Suprapubic skin (tissue), 4 donors: ENCODE data around the gene PCDHGC4. TPM values are rescaled to one million over a fixed set of nuclear protein-coding genes. Genes with fewer than 3 reads are reported as not detected.

Source experiments
- DNase-seq, 2 donors: peaks; one replicate each; pipeline ENCODE4 v3.0.0-alpha.2; 2019; ENCODE audit warnings: low spot score in 2 of 2
- H3K27ac ChIP-seq: fragments of 200-600 bp; sonication (generic); one replicate; pipeline ENCODE4 v1.5.1; 2019
- H3K27me3 ChIP-seq: fragments of 200-600 bp; sonication (generic); one replicate; pipeline ENCODE4 v1.5.1; 2019
- H3K36me3 ChIP-seq: fragments of 200-600 bp; sonication (generic); one replicate; pipeline ENCODE4 v1.5.1; 2019
- H3K4me1 ChIP-seq: fragments of 200-600 bp; sonication (generic); one replicate; pipeline ENCODE4 v1.5.1; 2019
- H3K4me3 ChIP-seq: fragments of 200-600 bp; sonication (generic); one replicate; pipeline ENCODE4 v1.5.1; 2019; ENCODE audit warnings: mild to moderate bottlenecking
- H3K9me3 ChIP-seq: fragments of 200-600 bp; sonication (generic); one replicate; pipeline ENCODE4 v1.5.1; 2019
- CTCF ChIP-seq, 2 donors: fragments of 200-600 bp in 1 of 2; fragments of 450-650 bp in 1 of 2; sonication (generic) in 1 of 2; IDR thresholded peaks; one replicate each; pipeline ENCODE4 v1.5.1; 2016 to 2019; ENCODE audit warnings: antibody characterized with exemption in 2 of 2, mild to moderate bottlenecking in 1 of 2, moderate library complexity in 1 of 2
- EP300 ChIP-seq: sonication (generic); formaldehyde crosslinking; IDR thresholded peaks from one replicate; pipeline ENCODE4 v1.6.1; 2017; ENCODE audit warnings: antibody characterized with exemption
- POLR2A ChIP-seq, 2 donors: fragments of 450-650 bp; IDR thresholded peaks; one replicate each; pipeline ENCODE4 v1.6.1; 2017; ENCODE audit warnings: antibody characterized with exemption in 2 of 2, mild to moderate bottlenecking in 2 of 2, moderate library complexity in 2 of 2
- POLR2AphosphoS5 ChIP-seq, 3 donors: sonication (generic); formaldehyde crosslinking; IDR thresholded peaks; one replicate each; pipeline ENCODE4 v1.6.1; 2017; ENCODE audit warnings: antibody characterized with exemption in 3 of 3
- WGBS: methylation state at CpG from one replicate; pipeline ENCODE4 v1.1.5; 2018; 5-methylcytosine and 5-hydroxymethylcytosine counted together
- total RNA-seq, 4 donors: library from RNA; depleted of rRNA; stranded (reverse); fragments of >200 nt; gene quantifications; one replicate each; pipeline ENCODE4 v1.1.0, GENCODE V29; 2016

PCDHGC4 gene
- total RNA-seq, 4 donors from 2014 or later, result 2.7 to 30.6 (median 15.0) TPM

DNA sequence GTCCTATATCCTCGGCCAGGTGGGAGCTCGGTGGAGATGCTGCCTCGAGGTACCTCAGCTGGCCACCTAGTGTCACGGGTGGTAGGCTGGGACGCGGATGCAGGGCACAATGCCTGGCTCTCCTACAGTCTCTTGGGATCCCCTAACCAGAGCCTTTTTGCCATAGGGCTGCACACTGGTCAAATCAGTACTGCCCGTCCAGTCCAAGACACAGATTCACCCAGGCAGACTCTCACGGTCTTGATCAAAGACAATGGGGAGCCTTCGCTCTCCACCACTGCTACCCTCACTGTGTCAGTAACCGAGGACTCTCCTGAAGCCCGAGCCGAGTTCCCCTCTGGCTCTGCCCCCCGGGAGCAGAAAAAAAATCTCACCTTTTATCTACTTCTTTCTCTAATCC is 7.0 kb upstream of the PCDHGC4 start:
- H3K27ac ChIP-seq, result no peak overlapping the region
- WGBS, result 35% methylated on average over 5 of the region's 13 CpGs
- H3K4me1 ChIP-seq, result peaks cover 48% of the 10 kb centered on the region
- no peak for TF ChIP-seq EP300
- TF ChIP-seq CTCF (IDR thresholded peaks at IDR 0.05), result no peak
- no peak for TF ChIP-seq POLR2AphosphoS5 (IDR thresholded peaks at IDR 0.05)
- TF ChIP-seq POLR2A (IDR thresholded peaks at IDR 0.05), result no peak
- H3K27me3 ChIP-seq, result no peaks in the 10 kb centered on the region
- peak overlapping the region; percentile 80 for H3K4me3 ChIP-seq
- DNase-seq, result no peak
- no peaks in the 10 kb centered on the region for H3K9me3 ChIP-seq
- no peaks in the 10 kb centered on the region for H3K36me3 ChIP-seq

DNA sequence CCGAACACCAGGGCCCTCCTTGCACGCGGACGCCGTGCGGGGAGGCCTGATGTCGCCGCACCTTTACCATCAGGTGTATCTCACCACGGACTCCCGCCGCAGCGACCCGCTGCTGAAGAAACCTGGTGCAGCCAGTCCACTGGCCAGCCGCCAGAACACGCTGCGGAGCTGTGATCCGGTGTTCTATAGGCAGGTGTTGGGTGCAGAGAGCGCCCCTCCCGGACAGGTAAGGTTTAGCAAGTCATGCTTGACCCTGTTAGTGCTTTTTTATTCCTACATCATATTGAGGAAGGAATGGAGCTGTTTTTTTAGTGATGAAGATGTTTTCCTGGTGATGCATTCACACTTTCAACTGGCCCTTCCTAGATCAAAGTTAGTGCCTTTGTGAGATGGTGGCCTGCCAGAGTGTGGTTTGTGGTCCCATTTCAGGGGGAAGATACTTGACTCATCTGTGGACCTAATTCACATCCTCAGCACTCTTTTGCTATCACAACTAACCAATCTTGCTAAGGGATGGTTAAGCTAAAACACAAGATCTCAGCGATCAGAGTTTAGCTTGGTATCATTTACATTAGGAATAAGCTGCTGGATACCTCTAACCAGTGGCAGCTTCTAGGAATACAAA is 6.4 kb upstream of the PCDHGC4 start:
- 20% methylated on average over 19 of the region's 20 CpGs for WGBS
- Histone ChIP-seq H3K27ac (no peak overlapping the region), H3K36me3 (no peaks in the 10 kb centered on the region), H3K27me3 (no peaks in the 10 kb centered on the region), H3K4me3 (peak overlapping the region; percentile 80), H3K9me3 (no peaks in the 10 kb centered on the region), H3K4me1 (peaks cover 49% of the 10 kb centered on the region)
- TF ChIP-seq EP300 (no peak), POLR2A (IDR thresholded peaks at IDR 0.05) (no peak), CTCF (IDR thresholded peaks at IDR 0.05) (peak in 1 of 2 donors; percentile 53)
- DNase-seq, result no peak

DNA sequence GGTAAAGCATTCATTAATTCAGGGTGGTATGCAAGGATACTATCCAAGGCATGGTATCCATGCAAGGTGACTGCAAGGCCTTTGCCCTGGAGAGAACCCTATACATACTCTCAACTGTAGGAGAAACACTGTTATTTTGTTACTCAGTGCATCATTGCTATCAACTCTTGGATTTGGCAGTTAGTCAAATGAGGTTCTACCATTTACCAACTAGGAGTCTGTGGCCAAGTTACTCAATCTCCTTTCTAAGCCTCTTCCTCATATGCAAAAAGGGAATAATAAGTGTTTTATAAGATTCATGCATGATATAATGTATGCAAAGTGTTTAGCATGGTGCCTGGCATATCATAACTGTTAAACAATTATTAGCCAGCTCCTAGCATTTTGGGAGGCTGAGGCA is 5.1 kb upstream of the PCDHGC4 start:
- no peaks in the 10 kb centered on the region for H3K36me3 ChIP-seq
- no peak overlapping the region for H3K27ac ChIP-seq
- H3K27me3 ChIP-seq, result no peaks in the 10 kb centered on the region
- no peak for TF ChIP-seq POLR2AphosphoS5 (IDR thresholded peaks at IDR 0.05)
- no peak for TF ChIP-seq POLR2A (IDR thresholded peaks at IDR 0.05)
- TF ChIP-seq EP300, result no peak
- TF ChIP-seq CTCF (IDR thresholded peaks at IDR 0.05), result no peak
- H3K4me3 ChIP-seq, result peak overlapping the region; percentile 80
- DNase-seq, result no peak
- peaks cover 63% of the 10 kb centered on the region for H3K4me1 ChIP-seq
- no peaks in the 10 kb centered on the region for H3K9me3 ChIP-seq

DNA sequence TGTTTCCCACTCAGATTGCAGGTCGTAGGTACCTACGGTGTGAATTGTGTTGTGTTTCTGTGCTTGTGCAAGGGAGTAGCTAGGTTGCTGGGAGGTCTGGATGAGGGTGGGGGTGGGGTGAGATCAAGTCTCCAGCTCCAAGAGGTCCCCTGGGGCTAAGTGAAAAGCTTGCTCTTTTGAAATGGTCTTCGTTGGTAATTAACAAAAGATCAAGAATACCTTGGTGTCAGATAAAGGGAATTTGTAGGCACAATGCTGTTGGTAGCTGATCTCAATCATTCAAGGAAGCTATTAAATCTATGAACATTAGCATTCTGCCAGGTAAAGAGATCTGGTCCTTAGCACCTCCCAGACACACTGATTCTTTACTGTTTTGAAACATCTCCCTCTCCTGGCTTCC is 928 bp upstream of the PCDHGC4 start:
- Histone ChIP-seq H3K27me3 (no peaks in the 10 kb centered on the region), H3K27ac (no peak overlapping the region), H3K9me3 (no peaks in the 10 kb centered on the region), H3K4me3 (no peak overlapping the region), H3K4me1 (peaks cover 44% of the 10 kb centered on the region), H3K36me3 (peaks cover 8% of the 10 kb centered on the region)
- TF ChIP-seq POLR2AphosphoS5 (IDR thresholded peaks at IDR 0.05) (no peak), EP300 (no peak), POLR2A (IDR thresholded peaks at IDR 0.05) (no peak), CTCF (IDR thresholded peaks at IDR 0.05) (no peak)
- 42% methylated on average over 3 of the region's 3 CpGs for WGBS
- no peak for DNase-seq

GRCh38 chr5:141484310-141484640 is 555 bp upstream of the PCDHGC4 start:
- DNase-seq, result no peak
- Histone ChIP-seq H3K36me3 (peaks cover 8% of the 10 kb centered on the region), H3K9me3 (no peaks in the 10 kb centered on the region), H3K27me3 (no peaks in the 10 kb centered on the region), H3K27ac (no peak overlapping the region), H3K4me1 (peaks cover 41% of the 10 kb centered on the region), H3K4me3 (peak overlapping the region; percentile 42)
- TF ChIP-seq CTCF (IDR thresholded peaks at IDR 0.05) (no peak), POLR2A (IDR thresholded peaks at IDR 0.05) (no peak), POLR2AphosphoS5 (IDR thresholded peaks at IDR 0.05) (no peak), EP300 (no peak)
- 30% methylated on average over 4 of the region's 4 CpGs for WGBS
